Measurements from ENCODE around the gene NDUFAF8.

DNA sequence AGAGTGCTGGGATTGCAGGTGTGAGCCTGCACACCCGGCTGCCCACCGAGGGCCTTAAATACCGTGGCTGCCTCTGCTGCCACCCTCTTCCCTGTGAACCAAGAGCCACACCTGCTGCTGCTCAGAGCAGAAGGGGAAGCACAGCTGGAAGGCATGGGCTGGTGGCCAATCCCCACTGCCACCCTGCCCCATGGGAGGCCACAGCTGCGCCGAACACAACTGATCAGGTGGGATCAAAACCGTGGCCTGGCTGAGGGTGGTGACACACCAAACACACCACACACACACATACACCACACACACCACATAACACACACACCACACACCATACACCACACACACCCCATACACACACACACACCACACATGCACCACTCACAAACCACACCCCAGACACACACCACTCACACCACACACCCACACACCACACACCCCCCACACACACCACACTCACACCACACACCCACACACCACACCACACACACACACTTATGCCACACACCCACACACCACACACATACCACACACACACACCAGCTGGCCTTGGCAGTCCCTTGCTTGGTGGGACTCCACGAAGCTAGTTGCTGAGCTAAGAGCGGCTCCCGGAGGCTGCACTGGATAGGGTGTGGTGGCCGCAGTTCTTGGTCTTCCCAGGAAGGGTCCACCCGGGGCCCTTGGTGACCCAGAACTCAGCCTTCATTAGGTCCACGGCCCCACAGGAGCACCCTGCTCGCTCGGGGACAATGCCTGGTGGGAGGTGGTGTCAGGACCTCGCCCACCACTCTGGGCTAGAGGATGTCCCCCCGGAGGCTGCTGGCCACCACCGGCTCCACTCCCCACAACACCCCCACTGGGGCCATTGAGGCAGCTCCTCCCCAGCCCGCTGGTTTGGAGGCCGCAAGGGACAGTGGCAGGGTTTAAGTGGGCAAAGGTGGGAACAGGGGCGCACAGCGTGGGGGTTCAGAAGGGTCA lies 31.2 kb upstream of the NDUFAF8 start:
- TF ChIP-seq CTCF (conservative IDR thresholded peaks at IDR 0.05; ENCODE audit: low read depth, low read length) (no peak), EZH2 (IDR thresholded peaks at IDR 0.05; ENCODE audit: borderline replicate concordance, low read depth, low read length, poor library complexity, severe bottlenecking) (no peak)
